HepG2 (cell line): ENCODE data around the gene USP5. TPM values are rescaled to one million over a fixed set of nuclear protein-coding genes. Genes with fewer than 3 reads are reported as not detected.

Source experiments
- AGO1 ChIP-seq: fragments of 200-400 bp; formaldehyde crosslinking; IDR thresholded peaks from 2 replicates; pipeline ENCODE4 v1.6.1; 2017; ENCODE audit warnings: mild to moderate bottlenecking, low read depth, low read length, moderate library complexity; ENCODE audit not compliant: poor library complexity, severe bottlenecking
- AHR ChIP-seq: IDR thresholded peaks from 2 replicates; pipeline ENCODE4 v1.6.1; 2018; ENCODE audit warnings: missing genetic modification reagents, missing compliant biosample characterization
- ATRX ChIP-seq: sonication (generic); formaldehyde crosslinking; IDR thresholded peaks from 2 replicates; pipeline ENCODE4 v1.4.0; 2020; ENCODE audit warnings: missing genetic modification reagents, borderline replicate concordance
- CHD2 ChIP-seq: IDR thresholded peaks from 2 replicates; pipeline ENCODE4 v1.6.1; 2011; ENCODE audit warnings: low read depth, low read length, improper control_type of control experiment
- EHMT2 ChIP-seq: fragments of 200-600 bp; sonication (generic); IDR thresholded peaks from 2 replicates; pipeline ENCODE4 v1.7.0; 2017; ENCODE audit warnings: antibody characterized with exemption, low read depth, low read length, borderline replicate concordance
- HDAC1 ChIP-seq: sonication (generic); formaldehyde crosslinking; IDR thresholded peaks from 2 replicates; pipeline ENCODE4 v1.5.1; 2020; ENCODE audit warnings: mild to moderate bottlenecking, missing genetic modification reagents
- HES4 ChIP-seq: sonication (generic); formaldehyde crosslinking; IDR thresholded peaks from 2 replicates; pipeline ENCODE4 v1.9.0; 2021; ENCODE audit warnings: mild to moderate bottlenecking, missing genetic modification reagents, borderline replicate concordance
- MEIS1 ChIP-seq: sonication (generic); formaldehyde crosslinking; IDR thresholded peaks from 2 replicates; pipeline ENCODE4 v1.9.0; 2021; ENCODE audit warnings: mild to moderate bottlenecking, missing genetic modification reagents, moderate library complexity, borderline replicate concordance
- NFIB ChIP-seq: sonication (generic); formaldehyde crosslinking; IDR thresholded peaks from 2 replicates; pipeline ENCODE4 v1.9.0; 2021; ENCODE audit warnings: missing genetic modification reagents, mild to moderate bottlenecking, borderline replicate concordance
- RAD51 ChIP-seq: fragments of 450-650 bp; IDR thresholded peaks from 2 replicates; pipeline ENCODE4 v1.6.1; 2016; ENCODE audit warnings: borderline replicate concordance
- RORA ChIP-seq: sonication (generic); formaldehyde crosslinking; IDR thresholded peaks from 2 replicates; pipeline ENCODE4 v1.5.0; 2020; ENCODE audit warnings: mild to moderate bottlenecking, missing genetic modification reagents, moderate library complexity
- TP53 ChIP-seq: sonication (generic); formaldehyde crosslinking; conservative IDR thresholded peaks from 2 replicates; pipeline ENCODE4 v1.4.0; 2020; ENCODE audit warnings: missing genetic modification reagents
- ZBTB14 ChIP-seq: sonication (generic); formaldehyde crosslinking; IDR thresholded peaks from 2 replicates; pipeline ENCODE4 v1.4.0; 2020; ENCODE audit warnings: missing genetic modification reagents
- ZNF160 ChIP-seq: sonication (generic); formaldehyde crosslinking; IDR thresholded peaks from 2 replicates; pipeline ENCODE4 v1.8.0; 2022; ENCODE audit warnings: mild to moderate bottlenecking, inconsistent platforms, missing genetic modification reagents
- ZNF225 ChIP-seq: sonication (generic); formaldehyde crosslinking; IDR thresholded peaks from 2 replicates; pipeline ENCODE4 v1.4.0; 2020; ENCODE audit warnings: mild to moderate bottlenecking, missing genetic modification reagents
- ZNF30 ChIP-seq: sonication (generic); formaldehyde crosslinking; IDR thresholded peaks from 2 replicates; pipeline ENCODE4 v1.5.0; 2020; ENCODE audit warnings: mild to moderate bottlenecking, missing genetic modification reagents
- ZNF558 ChIP-seq: sonication (generic); formaldehyde crosslinking; IDR thresholded peaks from 2 replicates; pipeline ENCODE4 v1.9.0; 2022; ENCODE audit warnings: mild to moderate bottlenecking, missing genetic modification reagents, borderline replicate concordance
- ZNF619 ChIP-seq: sonication (generic); formaldehyde crosslinking; IDR thresholded peaks from 2 replicates; pipeline ENCODE4 v1.4.0; 2020; ENCODE audit warnings: mild to moderate bottlenecking, missing genetic modification reagents
- ZNF713 ChIP-seq: sonication (generic); formaldehyde crosslinking; IDR thresholded peaks from 2 replicates; pipeline ENCODE4 v1.4.0; 2020; ENCODE audit warnings: mild to moderate bottlenecking, missing genetic modification reagents
- ZNF775 ChIP-seq: sonication (generic); formaldehyde crosslinking; IDR thresholded peaks from 2 replicates; pipeline ENCODE4 v1.4.0; 2020; ENCODE audit warnings: missing genetic modification reagents, mild to moderate bottlenecking, moderate library complexity, borderline replicate concordance
- polyA plus RNA-seq, 8 experiments: library from polyadenylated mRNA; depleted of rRNA in 3 of 8; stranded (reverse) in 7 of 8; unstranded in 1 of 8; fragments of >200 nt; fragmentation: Illumina TruSeq in 4 of 8; extraction: Trizol in 4 of 8; gene quantifications; 2 replicates each; pipeline versions ENCODE4 v1.2.1 to v1.2.3, GENCODE V29; 2011 to 2016; ENCODE audit warnings: low read depth in 4 of 8, missing spikeins in 1 of 8, mixed read lengths in 1 of 8; ENCODE audit not compliant: insufficient read depth in 1 of 8
- total RNA-seq, 5 experiments: library from RNA; depleted of rRNA; stranded (reverse); fragments of >200 nt; fragmentation: Illumina TruSeq; extraction: Trizol; gene quantifications; 2 replicates each; pipeline ENCODE4 v1.2.3, GENCODE V29; 2016; ENCODE audit warnings: low read depth in 1 of 5
- TF ChIP-seq, protein P1 (sequence below): IDR thresholded peaks from 2 replicates; pipeline ENCODE4 v1.6.1; 2016; ENCODE audit warnings: mild to moderate bottlenecking
- TF ChIP-seq, protein P2 (sequence below): sonication (generic); formaldehyde crosslinking; IDR thresholded peaks from 2 replicates; pipeline ENCODE4 v1.8.0; 2022; ENCODE audit warnings: mild to moderate bottlenecking, missing genetic modification reagents, moderate library complexity
- TF ChIP-seq, protein P3 (sequence below): sonication (generic); formaldehyde crosslinking; IDR thresholded peaks from 2 replicates; pipeline ENCODE4 v1.4.0; 2020; ENCODE audit warnings: low read depth, mild to moderate bottlenecking, missing genetic modification reagents

The USP5 gene
- total and polyA plus RNA-seq, 2 of the 13 experiments (the other 11 are each of a cell fraction or from before 2014, with no cell fraction given): 39.6 to 56.0 TPM

DNA sequence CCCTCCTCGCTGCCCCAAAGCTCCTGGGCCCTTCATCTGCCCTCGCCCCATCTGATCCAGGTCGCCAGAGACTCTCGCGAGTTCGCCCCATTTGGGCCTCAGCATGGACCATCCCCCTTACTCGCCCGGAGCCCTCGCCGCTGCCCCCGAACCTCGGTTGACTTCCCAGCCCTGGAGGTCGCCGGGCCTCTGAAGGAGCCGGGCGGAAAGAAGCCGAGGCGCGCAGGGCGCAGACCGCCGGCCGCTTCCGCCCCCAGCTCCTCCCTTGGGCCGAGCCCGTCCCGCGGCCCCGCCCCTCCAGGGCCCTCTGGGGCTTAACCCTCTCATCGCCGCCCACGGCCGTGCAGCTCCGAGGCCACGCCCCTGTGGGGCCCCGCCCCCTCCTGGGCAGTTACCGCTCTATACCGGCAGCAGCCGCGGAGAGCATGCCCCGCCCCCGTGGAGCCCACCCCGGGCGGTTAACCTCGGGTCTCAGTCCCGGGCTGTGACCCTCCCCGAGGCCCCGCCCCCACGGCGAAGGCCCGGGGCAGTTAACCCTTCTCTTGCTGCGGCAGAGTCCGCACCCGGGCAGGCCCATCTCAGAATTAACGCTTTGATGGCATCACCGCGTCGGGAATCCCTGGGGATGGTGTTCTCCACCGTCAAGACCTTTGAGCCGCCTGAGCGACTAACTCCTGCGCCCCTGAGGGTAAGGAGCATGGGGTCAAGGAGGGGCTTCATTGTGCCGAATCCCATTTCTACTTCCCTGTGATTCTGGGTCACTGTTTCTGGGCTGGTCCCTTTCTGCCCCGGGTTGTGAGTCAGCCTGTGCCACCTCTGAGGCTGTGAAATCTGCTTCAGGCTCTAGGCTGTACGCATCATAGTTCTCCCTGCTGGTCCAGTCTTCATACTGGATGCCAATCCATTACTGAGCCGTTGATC, 21.4 kb downstream of the USP5 start, which contains the start of gene SPSB2 (continued):
- no peak for TF ChIP-seq ZNF160 (CRISPR knock-in tag)
- no peak for TF ChIP-seq ZNF775 (CRISPR knock-in tag)
- no peak for TF ChIP-seq HES4
- TF ChIP-seq, protein P1, sequence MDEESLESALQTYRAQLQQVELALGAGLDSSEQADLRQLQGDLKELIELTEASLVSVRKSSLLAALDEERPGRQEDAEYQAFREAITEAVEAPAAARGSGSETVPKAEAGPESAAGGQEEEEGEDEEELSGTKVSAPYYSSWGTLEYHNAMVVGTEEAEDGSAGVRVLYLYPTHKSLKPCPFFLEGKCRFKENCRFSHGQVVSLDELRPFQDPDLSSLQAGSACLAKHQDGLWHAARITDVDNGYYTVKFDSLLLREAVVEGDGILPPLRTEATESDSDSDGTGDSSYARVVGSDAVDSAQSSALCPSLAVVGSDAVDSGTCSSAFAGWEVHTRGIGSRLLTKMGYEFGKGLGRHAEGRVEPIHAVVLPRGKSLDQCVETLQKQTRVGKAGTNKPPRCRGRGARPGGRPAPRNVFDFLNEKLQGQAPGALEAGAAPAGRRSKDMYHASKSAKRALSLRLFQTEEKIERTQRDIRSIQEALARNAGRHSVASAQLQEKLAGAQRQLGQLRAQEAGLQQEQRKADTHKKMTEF (CRISPR knock-in tag): peak; percentile 91; the same call in 1 of the 2 replicates
- no peak for TF ChIP-seq RAD51
- no peak for TF ChIP-seq ZBTB14 (CRISPR knock-in tag)
- no peak for TF ChIP-seq ZNF713 (CRISPR knock-in tag)
- TF ChIP-seq, protein P2, sequence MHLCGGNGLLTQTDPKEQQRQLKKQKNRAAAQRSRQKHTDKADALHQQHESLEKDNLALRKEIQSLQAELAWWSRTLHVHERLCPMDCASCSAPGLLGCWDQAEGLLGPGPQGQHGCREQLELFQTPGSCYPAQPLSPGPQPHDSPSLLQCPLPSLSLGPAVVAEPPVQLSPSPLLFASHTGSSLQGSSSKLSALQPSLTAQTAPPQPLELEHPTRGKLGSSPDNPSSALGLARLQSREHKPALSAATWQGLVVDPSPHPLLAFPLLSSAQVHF: no peak
- TF ChIP-seq MEIS1 (CRISPR knock-in tag): no peak
- peak; percentile 75 for TF ChIP-seq CHD2
- TF ChIP-seq AGO1: peak; percentile 93
- TF ChIP-seq AHR (CRISPR knock-in tag): no peak
- TF ChIP-seq RORA (CRISPR knock-in tag): no peak
- no peak for TF ChIP-seq NFIB (CRISPR knock-in tag)
- TF ChIP-seq ATRX (CRISPR knock-in tag): no peak
- TF ChIP-seq ZNF30 (CRISPR knock-in tag): no peak
- TF ChIP-seq ZNF225 (CRISPR knock-in tag): no peak
- no peak for TF ChIP-seq ZNF619 (CRISPR knock-in tag)
- no peak for TF ChIP-seq TP53 (CRISPR knock-in tag)
- TF ChIP-seq ZNF558 (CRISPR knock-in tag): no peak
- TF ChIP-seq, protein P3, sequence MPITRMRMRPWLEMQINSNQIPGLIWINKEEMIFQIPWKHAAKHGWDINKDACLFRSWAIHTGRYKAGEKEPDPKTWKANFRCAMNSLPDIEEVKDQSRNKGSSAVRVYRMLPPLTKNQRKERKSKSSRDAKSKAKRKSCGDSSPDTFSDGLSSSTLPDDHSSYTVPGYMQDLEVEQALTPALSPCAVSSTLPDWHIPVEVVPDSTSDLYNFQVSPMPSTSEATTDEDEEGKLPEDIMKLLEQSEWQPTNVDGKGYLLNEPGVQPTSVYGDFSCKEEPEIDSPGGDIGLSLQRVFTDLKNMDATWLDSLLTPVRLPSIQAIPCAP (CRISPR knock-in tag): no peak
- TF ChIP-seq HDAC1 (CRISPR knock-in tag): peak; percentile 45; the same call in 1 of the 2 replicates
- TF ChIP-seq EHMT2: no peak
